IPS-18c (cell line): ENCODE results near the gene TANC1.

Source experiments
- H3K4me3 ChIP-seq: 2 replicates; pipeline ENCODE4 v1.7.0; 2013; ENCODE audit warnings: low read depth, mild to moderate bottlenecking, low read length, moderate library complexity; ENCODE audit not compliant: insufficient read depth
- H3K9me3 ChIP-seq: one replicate; pipeline ENCODE4 v1.6.1; 2013; ENCODE audit warnings: mild to moderate bottlenecking, low read length, moderate library complexity; ENCODE audit not compliant: control insufficient read depth, insufficient read depth

TANC1 gene

GRCh38 chr2:159214325-159214865, 246.0 kb downstream of the TANC1 start:
- Histone ChIP-seq H3K9me3 (peaks cover 3% of the 10 kb centered on the region), H3K4me3 (no peak overlapping the region)

DNA sequence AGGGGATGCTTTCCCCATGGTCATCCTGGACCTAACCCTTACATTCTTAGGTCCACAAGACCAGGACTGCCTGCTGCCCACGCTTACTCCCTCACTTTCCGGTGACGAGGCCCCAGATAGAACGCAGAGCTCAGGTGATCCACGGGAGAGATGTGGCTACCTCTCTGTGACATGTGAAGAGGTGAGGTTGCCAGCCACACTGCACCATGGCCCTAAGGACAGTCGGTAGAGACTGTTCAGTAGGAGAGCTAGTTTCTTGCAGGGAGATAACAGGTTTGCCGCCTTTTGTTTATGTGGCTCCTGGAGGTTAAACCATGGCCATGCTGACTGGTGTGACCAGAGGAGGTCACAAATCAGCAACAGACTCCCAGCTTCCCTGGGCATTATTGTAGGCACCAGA, 246.7 kb downstream of the TANC1 start:
- H3K4me3 ChIP-seq, result no peak overlapping the region
- peaks cover 3% of the 10 kb centered on the region for H3K9me3 ChIP-seq

- Histone ChIP-seq H3K4me3 (no peak overlapping the region), H3K9me3 (no peaks in the 10 kb centered on the region)
Measured at GRCh38 chr2:159217676-159218075, 249.2 kb downstream of the TANC1 start.

GRCh38 chr2:159218389-159218788, 249.9 kb downstream of the TANC1 start:
- Histone ChIP-seq H3K4me3 (no peak overlapping the region), H3K9me3 (no peaks in the 10 kb centered on the region)

- H3K9me3 ChIP-seq, result no peaks in the 10 kb centered on the region
- no peak overlapping the region for H3K4me3 ChIP-seq
Measured at GRCh38 chr2:159219394-159219998, 251.1 kb downstream of the TANC1 start.

DNA sequence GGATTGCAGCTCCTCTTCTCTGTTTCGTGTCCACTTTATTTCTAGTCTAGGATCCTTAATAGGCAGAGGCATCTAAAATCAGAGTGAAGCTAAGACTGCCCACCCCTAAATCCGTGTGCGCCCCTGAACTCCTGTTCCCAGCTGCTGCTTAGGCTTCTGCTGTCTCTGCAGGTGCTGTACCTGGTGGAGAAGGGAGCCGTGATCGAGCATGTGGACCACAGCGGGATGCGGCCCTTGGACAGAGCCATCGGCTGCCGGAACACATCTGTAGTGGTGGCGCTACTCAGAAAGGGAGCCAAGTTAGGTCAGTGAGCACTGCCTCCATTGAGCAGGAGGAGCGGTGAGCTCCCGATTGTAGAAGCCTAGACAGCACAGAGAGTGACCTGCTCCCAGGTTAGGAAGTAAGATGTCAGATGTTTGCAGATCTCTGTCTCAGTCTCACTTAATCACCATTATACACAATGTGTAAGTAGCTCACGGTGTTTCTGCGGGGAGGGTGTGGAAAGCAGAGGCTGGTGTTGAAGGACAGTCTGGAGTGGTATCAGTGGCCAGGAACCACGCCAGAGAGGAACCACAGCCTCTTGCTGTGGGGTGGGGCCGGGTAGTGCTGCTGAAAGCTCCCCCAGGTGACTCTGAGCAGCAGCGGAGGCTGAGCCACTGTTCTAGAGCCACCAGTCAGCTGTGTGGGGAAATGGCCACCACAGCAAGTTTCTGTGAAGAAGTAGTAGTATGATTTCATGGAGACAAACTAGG, 255.8 kb downstream of the TANC1 start:
- no peaks in the 10 kb centered on the region for H3K9me3 ChIP-seq
- no peak overlapping the region for H3K4me3 ChIP-seq

DNA sequence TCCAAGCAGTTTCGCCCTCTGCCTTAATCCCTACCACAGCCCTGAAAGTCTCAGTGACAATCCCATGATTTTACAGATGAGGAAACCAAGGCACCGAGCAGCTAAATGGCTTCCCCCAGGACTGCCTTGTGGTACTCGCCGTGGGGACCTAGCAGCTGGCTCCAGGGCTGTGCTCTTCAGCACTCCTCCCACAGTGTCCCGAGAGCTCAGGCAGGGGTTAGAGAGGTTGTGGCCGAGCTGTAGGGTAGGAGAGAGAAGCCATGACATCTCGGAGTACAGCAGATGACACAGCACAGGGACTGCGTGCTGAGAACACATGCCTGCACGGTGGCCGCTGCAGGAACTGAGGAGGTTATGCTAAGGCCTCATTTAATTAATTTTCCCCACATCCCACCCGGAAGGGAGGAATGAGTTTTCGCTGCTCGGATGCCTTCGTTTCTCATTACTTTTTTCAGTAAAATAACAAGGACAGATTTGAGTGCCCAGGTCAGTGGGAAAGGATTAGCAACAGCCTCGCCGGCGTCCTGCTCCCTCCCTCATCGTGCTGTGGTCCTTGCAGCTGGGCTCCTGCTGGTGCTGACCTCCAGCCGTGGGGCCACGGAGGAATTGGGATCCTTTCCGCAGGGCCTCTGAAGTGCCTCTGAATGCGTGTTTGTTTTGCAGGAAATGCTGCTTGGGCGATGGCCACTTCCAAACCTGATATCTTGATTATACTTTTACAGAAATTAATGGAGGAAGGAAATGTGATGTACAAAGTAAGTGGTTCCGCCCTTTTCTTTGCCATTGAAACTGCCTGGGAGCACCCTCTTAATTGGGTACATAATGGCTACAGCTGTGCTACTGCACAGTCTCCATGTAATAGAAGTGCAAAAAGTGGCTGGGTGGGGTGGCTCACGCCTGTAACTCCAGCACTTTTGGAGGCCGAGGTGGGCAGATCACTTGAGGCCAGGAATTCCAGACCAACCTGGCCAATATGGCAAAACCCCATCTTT, 256.9 kb downstream of the TANC1 start:
- Histone ChIP-seq H3K9me3 (no peaks in the 10 kb centered on the region), H3K4me3 (no peak overlapping the region)

DNA sequence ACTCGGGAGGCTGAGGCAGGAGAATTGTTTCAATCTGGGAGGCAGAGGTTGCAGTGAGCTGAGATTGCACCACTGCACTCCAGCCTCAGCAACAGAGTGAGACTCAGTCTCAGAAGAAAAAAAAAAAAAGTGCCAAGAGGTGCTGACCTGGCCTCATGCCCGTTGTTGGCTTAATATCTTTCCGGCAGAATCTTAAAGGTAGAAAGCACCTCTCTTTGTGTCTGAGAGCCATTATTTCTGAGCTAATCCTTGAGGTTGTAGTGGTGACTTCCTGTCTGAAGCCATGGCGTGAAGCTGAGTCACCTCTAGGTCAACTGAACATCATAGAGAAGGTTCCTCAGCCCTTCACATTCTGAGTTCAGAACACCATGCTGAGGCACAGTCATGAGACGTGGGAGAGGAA, 257.6 kb downstream of the TANC1 start:
- Histone ChIP-seq H3K4me3 (no peak overlapping the region), H3K9me3 (no peaks in the 10 kb centered on the region)

DNA sequence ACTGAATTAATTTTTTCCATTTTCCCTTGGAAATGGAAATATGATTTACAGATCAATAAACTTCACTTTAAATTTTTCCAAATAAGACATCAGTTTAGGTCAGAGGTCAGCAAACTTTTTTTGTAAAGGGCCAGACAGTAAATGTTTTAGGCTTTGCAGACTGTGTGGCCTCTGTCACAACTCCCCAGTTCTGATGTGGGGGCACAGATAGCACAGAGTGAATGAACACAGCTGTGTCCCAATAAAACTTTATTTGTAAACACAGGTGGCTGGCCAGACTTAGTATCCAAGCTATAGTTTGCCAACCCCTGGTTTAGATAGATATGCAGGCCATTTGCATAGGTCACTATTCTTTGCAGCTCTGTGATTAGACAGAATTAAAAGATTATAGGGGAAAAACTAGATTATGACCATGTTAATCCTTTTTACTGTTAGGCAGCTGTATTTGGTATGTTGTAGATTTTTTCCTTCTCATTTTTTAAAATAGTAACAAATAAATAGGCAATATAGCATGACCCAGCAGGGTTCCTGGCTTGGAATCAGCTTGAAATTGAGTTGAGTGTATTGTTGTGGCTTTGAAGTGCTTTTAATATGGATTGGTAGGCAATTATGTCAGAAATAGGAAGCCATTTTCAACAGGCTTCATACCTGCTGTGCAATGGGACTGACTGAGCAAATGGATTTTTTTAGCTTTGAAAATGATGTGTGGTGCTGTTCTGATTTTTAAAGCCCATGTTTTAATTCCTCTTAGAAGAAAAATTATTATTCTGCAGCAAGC, 258.4 kb downstream of the TANC1 start:
- Histone ChIP-seq H3K9me3 (no peaks in the 10 kb centered on the region), H3K4me3 (no peak overlapping the region)

GRCh38 chr2:159227467-159227866, 259.0 kb downstream of the TANC1 start:
- H3K9me3 ChIP-seq, result no peaks in the 10 kb centered on the region
- no peak overlapping the region for H3K4me3 ChIP-seq

- Histone ChIP-seq H3K9me3 (no peaks in the 10 kb centered on the region), H3K4me3 (no peak overlapping the region)
Measured at GRCh38 chr2:159228081-159228581, 259.7 kb downstream of the TANC1 start.

GRCh38 chr2:159229476-159230144, 261.2 kb downstream of the TANC1 start:
- no peak overlapping the region for H3K4me3 ChIP-seq
- H3K9me3 ChIP-seq, result no peaks in the 10 kb centered on the region

DNA sequence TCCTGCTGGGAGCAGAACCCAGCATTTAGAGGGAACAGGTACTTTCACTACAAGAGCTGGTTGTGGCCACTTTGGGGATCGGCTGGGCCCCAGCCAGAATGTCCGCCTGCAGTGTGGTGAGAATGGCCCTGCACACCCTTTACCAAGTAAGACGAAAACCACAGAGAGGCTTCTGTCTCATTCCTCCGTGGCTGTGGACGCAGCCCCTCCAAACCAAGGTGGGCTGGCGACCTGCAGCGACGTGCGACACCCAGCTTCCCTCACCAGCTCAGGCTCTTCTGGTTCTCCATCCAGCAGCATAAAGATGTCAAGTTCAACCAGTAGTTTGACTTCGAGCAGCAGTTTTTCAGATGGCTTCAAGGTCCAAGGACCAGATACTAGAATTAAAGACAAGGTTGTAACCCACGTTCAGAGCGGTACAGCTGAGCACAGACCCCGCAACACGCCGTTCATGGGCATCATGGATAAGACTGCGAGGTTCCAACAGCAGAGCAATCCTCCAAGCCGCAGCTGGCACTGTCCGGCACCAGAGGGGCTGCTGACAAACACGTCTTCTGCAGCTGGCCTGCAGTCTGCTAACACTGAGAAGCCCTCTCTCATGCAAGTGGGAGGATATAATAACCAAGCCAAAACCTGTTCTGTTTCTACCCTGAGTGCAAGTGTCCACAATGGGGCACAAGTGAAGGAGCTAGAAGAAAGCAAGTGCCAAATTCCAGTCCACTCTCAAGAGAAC, 261.9 kb downstream of the TANC1 start:
- no peak overlapping the region for H3K4me3 ChIP-seq
- no peaks in the 10 kb centered on the region for H3K9me3 ChIP-seq

GRCh38 chr2:159232456-159233170, 264.2 kb downstream of the TANC1 start:
- Histone ChIP-seq H3K4me3 (no peak overlapping the region), H3K9me3 (no peaks in the 10 kb centered on the region)

- Histone ChIP-seq H3K4me3 (no peak overlapping the region), H3K9me3 (no peaks in the 10 kb centered on the region)
Measured at GRCh38 chr2:159234868-159235267, 266.4 kb downstream of the TANC1 start.
